ENCODE results near the gene ADGRG6. TPM values are rescaled to one million over a fixed set of nuclear protein-coding genes. Genes with fewer than 3 reads are reported as not detected.

The ADGRG6 gene
- total and polyA plus RNA-seq, 2 experiments from 2014 or later = 2.4 to 8.7 TPM

DNA sequence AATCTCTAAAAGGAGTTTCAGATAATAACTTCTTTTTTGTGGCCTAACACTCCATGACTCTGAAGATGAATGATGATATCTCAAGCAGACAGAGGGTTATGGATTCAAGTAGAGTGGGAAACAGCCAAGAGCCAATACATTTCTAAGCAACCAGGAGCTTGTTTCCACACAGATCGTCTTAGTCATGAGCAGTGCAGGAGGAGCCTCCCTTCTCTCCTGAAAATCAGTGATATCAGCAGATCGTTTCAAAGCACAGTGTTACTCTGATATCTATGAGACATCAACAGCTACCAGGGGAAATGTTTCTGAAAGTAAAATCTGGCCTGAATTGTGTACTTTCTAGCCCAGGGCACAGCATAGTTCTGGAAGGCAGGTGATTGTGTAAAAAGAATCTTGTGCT, 11.5 kb downstream of the ADGRG6 start:
- Histone ChIP-seq H3K9me3 (ENCODE audit: low read depth) (no peaks in the 10 kb centered on the region), H3K27me3 (peaks cover 8% of the 10 kb centered on the region), H3K27ac (no peak overlapping the region), H3K36me3 (no peaks in the 10 kb centered on the region), H3K4me3 (no peak overlapping the region), H3K4me1 (ENCODE audit: low read depth) (peaks cover 10% of the 10 kb centered on the region)
- TF ChIP-seq CTCF (IDR thresholded peaks at IDR 0.05; ENCODE audit: low read depth, low read length) = no peak
- DNase-seq (ENCODE audit: low read depth in 1 of 2, low spot score in 1 of 2) = peak in 1 of 2 donors; percentile 51

DNA sequence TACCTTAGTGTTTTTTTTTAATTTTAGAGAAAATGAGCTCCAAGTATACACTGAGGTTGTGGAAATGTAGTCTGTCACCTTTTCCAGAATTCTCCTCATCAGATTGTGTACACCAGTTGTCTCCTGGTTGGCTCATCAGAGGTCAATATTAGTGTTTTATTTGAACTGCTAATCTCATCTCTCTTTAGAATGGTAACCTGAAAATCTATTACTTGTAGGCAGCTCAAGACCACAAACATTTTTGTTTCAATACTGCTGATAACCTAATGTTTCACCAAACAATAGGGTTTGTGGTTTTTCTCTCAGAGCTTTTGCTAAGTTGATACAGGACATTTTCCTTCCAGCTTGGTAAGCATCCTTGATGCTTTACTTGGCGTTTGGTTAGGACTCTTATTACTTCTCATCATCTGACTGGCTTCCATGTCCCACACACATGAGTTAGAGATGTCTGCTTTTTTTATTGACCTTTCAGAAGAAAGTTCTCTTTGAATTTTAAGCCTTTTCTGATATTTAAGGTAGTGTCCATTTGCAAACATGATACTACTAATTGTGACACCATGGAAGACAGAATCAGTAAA, 15.1 kb downstream of the ADGRG6 start:
- Histone ChIP-seq H3K9me3 (ENCODE audit: low read depth) (no peaks in the 10 kb centered on the region), H3K36me3 (no peaks in the 10 kb centered on the region)
- DNase-seq (ENCODE audit: low read depth in 1 of 2, low spot score in 1 of 2) = no peak

DNA sequence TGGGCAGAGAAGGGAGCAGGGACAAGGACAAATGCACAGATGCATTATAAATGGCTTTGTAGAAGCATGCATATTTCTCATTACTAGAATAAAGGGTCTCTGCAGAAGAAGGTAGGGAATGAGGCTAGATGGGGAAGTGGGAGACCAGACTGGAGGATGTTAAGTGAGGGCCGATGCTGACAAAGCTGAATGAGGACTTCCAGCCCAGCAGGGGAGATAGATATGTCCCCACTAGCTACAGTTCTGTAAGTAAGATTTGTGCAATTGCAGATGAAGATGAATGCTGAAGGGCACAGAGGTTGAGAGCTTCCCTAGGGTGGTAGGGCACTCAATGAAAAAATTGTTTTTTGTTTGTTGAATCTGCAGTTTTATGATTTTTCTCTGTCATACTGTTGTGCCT, 16.9 kb downstream of the ADGRG6 start:
- no peak for TF ChIP-seq CTCF (IDR thresholded peaks at IDR 0.05; ENCODE audit: low read depth, low read length)
- H3K27me3 ChIP-seq = no peaks in the 10 kb centered on the region
- H3K4me1 ChIP-seq (ENCODE audit: low read depth) = peaks cover 16% of the 10 kb centered on the region
- H3K36me3 ChIP-seq = no peaks in the 10 kb centered on the region
- H3K4me3 ChIP-seq = no peak overlapping the region
- DNase-seq (ENCODE audit: low read depth in 1 of 2, low spot score in 1 of 2) = no peak
- H3K9me3 ChIP-seq (ENCODE audit: low read depth) = no peaks in the 10 kb centered on the region
- no peak overlapping the region for H3K27ac ChIP-seq

More for the DNA sequence above, 15.1 kb downstream of the ADGRG6 start:
- Histone ChIP-seq H3K27me3 (peaks cover 2% of the 10 kb centered on the region), H3K4me1 (ENCODE audit: low read depth) (peaks cover 16% of the 10 kb centered on the region), H3K27ac (no peak overlapping the region), H3K4me3 (no peak overlapping the region)
- TF ChIP-seq CTCF (IDR thresholded peaks at IDR 0.05; ENCODE audit: low read depth, low read length) = no peak

- H3K4me3 ChIP-seq = no peak overlapping the region
- no peaks in the 10 kb centered on the region for H3K36me3 ChIP-seq
- peaks cover 6% of the 10 kb centered on the region for H3K4me1 ChIP-seq (ENCODE audit: low read depth)
- no peak overlapping the region for H3K27ac ChIP-seq
- DNase-seq (ENCODE audit: low read depth in 1 of 2, low spot score in 1 of 2) = no peak
- H3K27me3 ChIP-seq = no peaks in the 10 kb centered on the region
- no peak for TF ChIP-seq CTCF (IDR thresholded peaks at IDR 0.05; ENCODE audit: low read depth, low read length)
- H3K9me3 ChIP-seq (ENCODE audit: low read depth) = no peaks in the 10 kb centered on the region
These were observed 18.6 kb downstream of the ADGRG6 start for GRCh38 chr6:142320366-142320765.

DNA sequence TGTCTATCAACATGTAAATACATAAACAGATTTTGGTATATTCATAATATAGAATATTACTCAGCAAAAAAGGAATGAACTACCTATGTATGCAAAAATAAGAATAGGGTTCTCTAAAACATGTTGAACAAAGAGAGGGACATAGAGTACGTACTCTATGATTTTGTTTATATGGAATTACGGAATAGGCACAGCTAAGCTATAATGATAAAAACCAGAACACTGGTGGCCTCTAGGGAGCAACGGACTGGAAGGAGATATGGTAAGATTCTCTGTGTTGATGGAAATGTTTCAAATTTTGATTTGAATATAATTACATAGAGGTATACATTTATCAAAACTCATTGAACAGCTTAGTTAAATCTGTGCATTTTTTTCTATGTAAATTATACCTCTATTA, 19.6 kb downstream of the ADGRG6 start:
- H3K36me3 ChIP-seq = no peaks in the 10 kb centered on the region
- H3K4me1 ChIP-seq (ENCODE audit: low read depth) = peaks cover 6% of the 10 kb centered on the region
- no peak overlapping the region for H3K27ac ChIP-seq
- no peak overlapping the region for H3K4me3 ChIP-seq
- no peak for DNase-seq (ENCODE audit: low read depth in 1 of 2, low spot score in 1 of 2)
- no peak for TF ChIP-seq CTCF (IDR thresholded peaks at IDR 0.05; ENCODE audit: low read depth, low read length)
- H3K27me3 ChIP-seq = no peaks in the 10 kb centered on the region
- no peaks in the 10 kb centered on the region for H3K9me3 ChIP-seq (ENCODE audit: low read depth)

Measured in cardiac muscle cell (in vitro differentiated cells and primary cell).